Peyer's patch (tissue), 4 donors: Measurements from ENCODE around the gene BUD23.

Experiments used
- POLR2A ChIP-seq, 2 donors: fragments of 450-650 bp; IDR thresholded peaks; one replicate each; pipeline ENCODE4 v1.5.1; 2017; ENCODE audit warnings: antibody characterized with exemption in 2 of 2, mild to moderate bottlenecking in 2 of 2, moderate library complexity in 2 of 2
- TF ChIP-seq, protein P1 (sequence below), 6 experiments: fragments of 450-650 bp in 4 of 6; fragments of 200-600 bp in 2 of 6; sonication (generic) in 1 of 6; IDR thresholded peaks; one replicate each; pipeline ENCODE4 v1.5.1; 2017 to 2019; ENCODE audit warnings: antibody characterized with exemption in 6 of 6, mild to moderate bottlenecking in 3 of 6, moderate library complexity in 1 of 6

DNA sequence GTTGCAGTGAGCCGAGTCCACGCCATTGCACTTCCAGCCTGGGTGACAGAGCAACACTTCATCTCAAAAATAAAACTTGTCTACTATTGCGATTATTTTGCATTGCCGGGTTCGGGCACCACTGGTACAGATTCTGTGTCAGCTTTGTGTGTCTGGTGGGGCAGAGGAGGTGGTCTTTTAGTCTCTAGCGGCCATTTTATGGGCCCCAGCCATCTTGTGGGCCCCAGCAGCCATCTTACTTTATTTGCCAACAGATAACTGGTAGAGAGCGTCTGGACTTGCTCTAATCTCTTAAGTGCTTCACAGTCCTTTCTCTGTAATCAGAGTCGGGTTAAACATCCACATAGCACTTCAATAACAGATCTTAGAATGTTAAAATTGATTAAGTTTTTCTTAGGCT is 4.9 kb downstream of the BUD23 start:
- TF ChIP-seq, protein P1, sequence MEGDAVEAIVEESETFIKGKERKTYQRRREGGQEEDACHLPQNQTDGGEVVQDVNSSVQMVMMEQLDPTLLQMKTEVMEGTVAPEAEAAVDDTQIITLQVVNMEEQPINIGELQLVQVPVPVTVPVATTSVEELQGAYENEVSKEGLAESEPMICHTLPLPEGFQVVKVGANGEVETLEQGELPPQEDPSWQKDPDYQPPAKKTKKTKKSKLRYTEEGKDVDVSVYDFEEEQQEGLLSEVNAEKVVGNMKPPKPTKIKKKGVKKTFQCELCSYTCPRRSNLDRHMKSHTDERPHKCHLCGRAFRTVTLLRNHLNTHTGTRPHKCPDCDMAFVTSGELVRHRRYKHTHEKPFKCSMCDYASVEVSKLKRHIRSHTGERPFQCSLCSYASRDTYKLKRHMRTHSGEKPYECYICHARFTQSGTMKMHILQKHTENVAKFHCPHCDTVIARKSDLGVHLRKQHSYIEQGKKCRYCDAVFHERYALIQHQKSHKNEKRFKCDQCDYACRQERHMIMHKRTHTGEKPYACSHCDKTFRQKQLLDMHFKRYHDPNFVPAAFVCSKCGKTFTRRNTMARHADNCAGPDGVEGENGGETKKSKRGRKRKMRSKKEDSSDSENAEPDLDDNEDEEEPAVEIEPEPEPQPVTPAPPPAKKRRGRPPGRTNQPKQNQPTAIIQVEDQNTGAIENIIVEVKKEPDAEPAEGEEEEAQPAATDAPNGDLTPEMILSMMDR (IDR thresholded peaks at IDR 0.05), result no peak
- TF ChIP-seq POLR2A (IDR thresholded peaks at IDR 0.05), result no peak
